Germinal center (tissue), 1 donor: ENCODE measurements around the gene ERBB4.

Experiments used
- DNase-seq: peaks from one replicate; pipeline ENCODE4 v3.0.0; 2012; ENCODE audit warnings: mixed read lengths, low spot score

ERBB4 gene

DNA sequence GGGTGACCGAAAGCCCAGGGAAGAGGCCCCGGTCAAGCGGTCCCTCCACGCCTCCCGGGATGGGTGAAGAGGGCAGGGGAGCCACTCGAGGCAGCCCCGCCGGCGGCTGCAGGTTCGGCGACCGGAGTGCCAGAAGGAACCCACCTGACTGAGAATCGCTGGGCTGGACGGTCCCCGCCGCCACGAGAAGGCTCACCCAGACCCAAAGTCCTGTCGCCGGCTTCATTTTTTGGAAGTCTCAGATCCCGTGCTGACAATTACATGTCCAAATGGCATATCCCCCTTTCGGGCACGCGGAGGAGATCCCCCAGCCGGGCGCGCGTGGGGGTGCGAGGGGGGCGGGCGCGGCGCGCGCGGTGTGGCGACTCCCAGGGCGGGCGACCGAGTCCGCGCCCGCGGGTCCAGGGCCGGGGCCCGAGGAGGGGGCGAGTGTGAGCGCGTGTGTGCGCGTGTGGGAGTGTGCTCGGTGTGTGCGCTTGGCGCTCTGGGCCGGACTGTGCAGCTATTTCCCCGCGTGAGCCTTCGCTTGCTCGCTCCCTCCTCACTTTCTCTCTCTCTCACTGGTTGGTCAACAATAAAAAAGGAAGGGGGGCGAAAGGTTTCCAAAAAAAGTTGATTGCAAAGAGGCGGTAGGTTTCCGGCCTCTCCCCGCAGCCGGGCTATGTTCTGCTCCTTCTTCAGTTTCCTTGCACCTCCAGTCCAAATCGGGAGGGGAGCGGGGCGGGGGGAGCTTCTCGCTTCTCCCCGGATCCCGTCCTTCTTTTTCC, at the start of gene ERBB4:
ERBB4 (minus strand) TSS at position 498 of the 767 bp plus-strand sequence; CDS start at position 226, 272 bp downstream.
- no peak for DNase-seq

- no peak for DNase-seq
Observed at GRCh38 chr2:212580117-212580516, 41.5 kb upstream of the ERBB4 start.

DNA sequence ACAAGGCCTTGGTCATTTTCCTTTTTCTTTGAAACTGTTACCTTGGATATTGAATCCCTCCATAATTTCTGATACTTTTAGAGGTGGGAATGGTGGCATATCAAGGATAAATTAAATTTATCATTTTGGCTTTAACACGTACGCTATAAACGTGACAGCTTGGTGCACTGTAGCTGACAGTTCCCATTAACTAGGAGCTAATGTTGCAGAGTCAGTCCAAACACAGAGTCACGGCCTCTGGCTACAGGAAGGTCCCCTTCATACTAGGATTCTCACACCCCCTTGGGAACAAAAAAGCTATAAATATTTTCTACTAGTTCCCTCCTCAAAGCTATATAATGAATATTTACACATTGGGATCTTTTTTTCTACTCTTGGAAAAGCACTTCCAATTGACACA, 17.7 kb upstream of the ERBB4 start:
- DNase-seq, result no peak

DNA sequence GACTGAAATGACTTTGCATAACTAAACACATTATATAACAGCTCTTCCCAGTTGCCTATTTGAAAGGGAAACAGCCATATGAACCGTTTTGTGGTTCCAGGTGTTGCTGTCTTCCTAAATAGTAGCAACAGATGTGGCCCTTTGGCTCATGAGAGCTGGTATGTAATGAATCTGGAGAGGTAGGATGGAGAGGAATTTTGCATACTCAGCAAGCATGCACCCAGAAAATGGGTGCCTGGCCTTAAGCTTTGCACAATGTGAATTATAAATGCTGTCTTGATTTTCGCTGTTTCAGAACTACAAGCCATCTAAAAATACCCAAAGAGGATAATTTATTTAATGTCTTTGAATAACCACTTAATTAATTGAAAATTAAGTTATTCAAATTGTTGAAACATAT, 15.6 kb upstream of the ERBB4 start:
- no peak for DNase-seq

DNA sequence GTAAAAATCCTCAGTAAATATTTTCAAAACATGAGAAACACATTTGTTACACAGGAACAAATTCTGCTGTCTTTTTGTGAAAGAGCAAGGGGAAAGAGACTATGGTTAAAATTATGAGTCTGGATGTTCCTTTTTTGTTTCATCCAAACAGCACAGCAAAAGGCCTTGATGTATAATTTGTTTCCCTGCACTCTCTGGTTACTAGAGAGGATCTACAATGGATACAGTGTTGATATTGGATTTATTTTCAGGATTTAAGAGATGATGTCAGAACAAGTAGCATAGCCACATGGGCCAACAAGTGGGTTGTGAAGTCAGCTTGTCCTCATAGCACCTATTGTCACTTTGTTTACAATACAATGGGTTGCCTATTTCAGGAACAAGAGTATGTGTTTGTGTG, 11.3 kb upstream of the ERBB4 start:
- no peak for DNase-seq

DNA sequence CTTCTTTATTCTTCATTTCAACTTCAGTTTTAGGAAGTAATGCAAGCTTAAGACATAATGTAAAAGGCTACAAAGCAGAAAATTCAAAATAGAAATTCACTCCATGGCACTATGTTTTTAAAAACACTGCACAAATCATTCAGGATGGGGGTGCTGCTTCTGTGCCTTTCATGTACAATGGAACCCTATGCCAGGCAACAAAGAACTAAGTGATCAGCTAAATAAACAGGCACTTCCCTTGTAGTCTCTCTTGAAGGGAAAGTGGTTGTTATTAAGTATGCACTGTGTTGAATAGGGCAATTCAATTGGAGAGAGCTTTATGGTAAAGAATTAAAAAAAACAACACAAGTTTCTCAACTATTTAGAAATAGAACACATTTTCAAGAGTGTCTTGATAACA, 10.9 kb upstream of the ERBB4 start:
- DNase-seq, result no peak

- DNase-seq, result no peak
Observed at GRCh38 chr2:212548455-212548819, 9.8 kb upstream of the ERBB4 start.

GRCh38 chr2:212547716-212548454, 9.3 kb upstream of the ERBB4 start:
- DNase-seq, result no peak

- DNase-seq, result no peak
Observed at GRCh38 chr2:212546669-212547068, 8.1 kb upstream of the ERBB4 start.

DNA sequence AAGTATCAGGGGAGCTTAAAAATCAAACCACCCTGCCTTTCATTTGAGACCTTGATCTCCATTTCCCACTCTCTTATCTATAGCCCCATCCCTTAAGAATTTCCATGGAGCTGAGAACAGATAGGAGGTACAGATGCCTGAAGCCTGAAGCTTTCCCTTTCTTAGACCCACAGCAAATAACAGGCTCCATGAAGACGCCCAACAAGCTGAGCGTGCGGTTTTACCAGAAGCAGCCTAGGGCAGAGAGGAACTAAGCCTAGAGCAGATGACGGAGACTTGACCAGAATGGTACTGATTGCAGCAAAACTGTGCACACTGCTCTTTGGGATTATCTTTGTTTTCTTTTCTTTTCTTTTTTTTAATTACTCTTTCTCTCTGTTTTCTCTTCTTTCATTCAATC, 1.7 kb upstream of the ERBB4 start:
- no peak for DNase-seq

GRCh38 chr2:212539072-212539880, 674 bp upstream of the ERBB4 start:
- no peak for DNase-seq

- DNase-seq, result no peak
Observed at GRCh38 chr2:212537726-212538304, 787 bp downstream of the ERBB4 start.

GRCh38 chr2:212536817-212537725, 1.5 kb downstream of the ERBB4 start:
- no peak for DNase-seq

DNA sequence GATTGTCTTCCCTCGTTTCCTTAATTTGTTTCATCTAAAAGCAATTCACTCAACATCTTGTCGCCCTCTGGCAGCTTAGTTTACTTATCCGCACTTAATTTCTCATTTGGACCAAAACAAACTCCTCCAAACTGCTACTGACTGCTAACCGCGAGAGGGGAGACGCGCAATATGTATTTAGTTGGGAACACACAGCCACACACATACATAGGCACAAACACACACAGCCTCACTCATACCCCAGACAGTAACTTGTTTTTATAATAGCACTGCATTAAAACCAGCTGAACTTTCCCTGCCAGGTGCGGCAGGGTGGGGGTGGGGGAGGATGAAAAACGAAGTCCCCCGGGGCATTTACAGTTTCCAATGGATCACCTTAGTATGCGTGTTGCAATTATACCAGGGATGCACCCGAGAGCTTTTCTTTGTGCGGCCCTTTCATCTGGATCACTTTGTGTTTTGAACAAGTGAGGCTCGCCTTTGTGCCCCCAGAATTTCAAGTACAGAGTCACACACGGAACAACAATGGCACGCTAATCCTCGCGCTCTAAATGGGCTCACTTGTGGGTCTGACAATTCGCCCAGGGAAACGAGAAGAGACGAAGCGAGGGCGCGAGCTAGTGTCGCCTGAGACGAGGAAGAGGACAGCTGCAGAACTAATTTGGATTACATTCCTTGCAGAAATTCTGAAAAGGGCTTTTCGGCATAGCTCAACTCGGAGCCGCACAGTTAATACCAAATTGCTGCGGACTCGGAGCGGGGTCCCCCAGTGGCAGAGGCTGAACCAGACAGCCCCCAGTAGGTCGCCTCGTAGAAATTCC, 2.4 kb downstream of the ERBB4 start:
- no peak for DNase-seq

GRCh38 chr2:212534336-212534735, 4.3 kb downstream of the ERBB4 start:
- DNase-seq, result no peak

DNA sequence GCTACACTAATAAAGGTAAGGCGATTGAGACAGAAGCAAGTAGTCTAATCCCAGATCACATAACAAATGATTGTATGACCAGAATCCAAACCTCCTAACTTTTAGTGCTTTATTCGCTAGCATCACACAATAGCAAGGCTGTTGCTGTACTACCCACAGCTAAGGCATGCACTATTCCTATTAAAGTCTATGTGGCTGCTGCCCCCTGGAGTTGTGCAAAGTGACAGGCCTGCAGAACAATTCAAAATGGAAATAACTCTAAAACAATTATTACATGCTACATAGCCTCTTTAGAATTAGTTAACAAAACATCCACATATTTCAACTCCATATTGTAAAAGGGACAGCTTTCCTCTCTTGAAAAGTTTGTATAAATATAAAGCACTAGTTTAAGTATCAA, 6.0 kb downstream of the ERBB4 start:
- no peak for DNase-seq

DNA sequence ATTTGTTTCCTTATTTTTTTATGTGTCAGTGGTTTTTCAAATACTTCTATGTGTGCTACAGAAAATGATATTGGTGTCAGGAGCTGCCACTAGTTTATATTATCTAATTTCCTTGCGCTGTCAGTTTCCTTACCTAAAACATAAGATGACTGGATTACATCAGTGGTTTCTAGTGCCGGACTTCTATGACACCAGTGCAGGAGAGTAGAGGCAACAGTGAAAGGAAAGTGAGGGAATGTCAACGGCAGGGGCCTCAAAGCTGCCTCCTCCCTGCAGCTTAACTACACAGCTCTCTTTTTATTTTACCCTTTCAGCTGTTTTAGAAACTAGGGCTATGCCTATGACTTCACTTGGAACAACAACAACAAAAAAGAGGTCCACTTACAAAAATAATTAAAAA, 6.5 kb downstream of the ERBB4 start:
- no peak for DNase-seq

GRCh38 chr2:212531499-212531898, 7.1 kb downstream of the ERBB4 start:
- no peak for DNase-seq

- no peak for DNase-seq
Observed at GRCh38 chr2:212530991-212531390, 7.6 kb downstream of the ERBB4 start.

DNA sequence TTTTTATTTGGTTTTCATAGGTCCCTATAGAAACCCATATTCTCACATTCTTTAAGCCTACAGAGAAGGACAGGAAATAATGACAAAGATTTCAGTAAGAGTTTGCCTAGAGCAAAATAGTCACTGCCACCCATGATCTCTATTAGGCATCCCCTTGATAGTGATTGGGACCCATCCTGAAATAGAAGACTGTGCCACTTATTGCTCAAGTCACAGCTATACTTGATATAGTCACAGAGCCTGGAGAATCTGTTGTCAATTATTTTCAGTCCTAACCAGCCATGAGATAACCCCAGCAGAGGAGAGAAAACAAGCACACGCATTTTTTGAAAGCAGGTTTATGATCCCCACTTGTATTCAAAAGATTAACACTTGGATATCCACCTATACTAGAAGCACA, 8.2 kb downstream of the ERBB4 start:
- no peak for DNase-seq
